Measurements from ENCODE around the gene VSNL1.

VSNL1 gene

DNA sequence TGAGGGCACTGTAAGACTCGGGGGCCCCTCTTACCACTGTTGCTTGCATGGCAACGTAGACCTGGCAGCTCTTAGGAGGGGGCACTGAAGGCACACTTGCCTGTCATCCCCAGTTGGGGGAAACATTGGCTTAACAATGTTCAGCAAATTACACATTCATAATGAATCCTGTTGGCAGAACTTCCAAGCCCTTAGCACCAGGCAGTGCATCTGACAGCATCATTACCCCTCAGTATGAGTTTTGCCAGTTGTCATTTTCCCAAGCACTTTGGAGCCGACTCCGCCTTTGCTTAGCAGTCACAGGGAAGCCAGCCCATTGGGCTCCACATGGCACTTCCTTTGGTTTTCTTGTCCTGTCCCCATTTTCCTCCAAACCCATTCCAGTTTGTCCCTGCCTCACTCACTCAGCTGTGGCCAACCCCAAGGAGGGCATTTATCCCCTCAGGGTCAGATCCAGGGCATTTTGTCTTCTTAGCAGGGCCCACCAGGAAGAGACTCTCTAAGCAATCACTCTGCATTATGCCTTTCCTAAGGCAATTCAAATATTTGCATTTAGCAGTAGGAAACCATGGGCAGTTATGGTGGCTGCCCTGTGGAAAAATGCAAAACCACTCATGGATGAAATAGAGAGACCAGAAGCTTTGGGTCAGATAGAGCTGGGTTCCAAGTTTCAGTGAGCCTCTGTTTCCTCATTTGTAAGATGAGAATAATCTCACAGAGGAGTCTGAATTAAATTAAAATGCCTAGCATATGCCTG, 73.9 kb downstream of the VSNL1 start:
- DNase-seq (ENCODE audit: low spot score) = no peak

DNA sequence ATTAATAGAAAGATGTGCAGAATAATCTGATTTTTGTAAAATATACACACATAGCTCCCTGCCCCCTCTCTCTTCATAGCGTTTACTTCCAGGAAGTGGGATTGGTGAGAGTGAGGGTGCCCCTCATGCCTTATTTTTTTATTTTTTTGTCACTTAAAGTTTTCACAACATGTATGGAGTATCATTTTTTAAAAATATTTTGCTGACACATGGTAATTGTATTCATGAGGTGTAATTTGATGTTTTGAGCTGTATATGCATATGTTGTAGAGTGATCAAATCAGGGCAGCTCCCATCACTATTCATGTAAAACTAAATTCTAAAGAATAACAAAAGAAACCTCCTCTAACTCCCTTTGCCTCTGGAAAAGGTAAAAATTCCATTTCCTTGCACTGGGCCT, 74.7 kb downstream of the VSNL1 start:
- DNase-seq (ENCODE audit: low spot score) = no peak

DNA sequence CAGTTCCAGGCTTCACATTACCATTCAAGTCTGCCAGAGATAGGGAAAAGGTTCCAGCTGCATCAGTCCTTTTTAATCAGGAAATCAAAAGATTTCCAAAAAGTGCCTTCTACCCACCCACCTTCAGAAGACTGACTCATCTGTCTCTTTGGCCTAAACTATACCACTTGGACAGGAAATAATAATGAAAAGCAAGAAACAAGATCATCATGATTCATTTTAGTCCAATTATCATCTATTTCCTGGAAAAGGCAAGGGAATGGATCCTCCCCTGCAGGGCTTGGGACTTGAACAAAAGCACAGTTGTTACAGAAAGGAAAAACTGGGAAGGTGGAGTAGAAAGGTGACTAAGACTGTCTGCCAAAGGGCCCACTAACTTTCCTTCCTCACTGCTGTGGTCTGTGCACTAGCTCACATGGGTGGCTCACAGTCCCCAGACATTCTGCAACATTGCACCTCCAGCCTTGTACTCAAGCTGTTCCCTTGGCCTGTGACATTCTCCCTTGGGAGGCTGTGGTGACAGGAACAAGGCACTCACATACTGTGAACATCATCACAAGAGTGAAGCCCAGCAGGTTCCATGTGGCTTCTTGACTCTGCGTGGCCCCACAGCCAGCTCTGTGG, 75.3 kb downstream of the VSNL1 start:
- no peak for DNase-seq (ENCODE audit: low spot score)

DNA sequence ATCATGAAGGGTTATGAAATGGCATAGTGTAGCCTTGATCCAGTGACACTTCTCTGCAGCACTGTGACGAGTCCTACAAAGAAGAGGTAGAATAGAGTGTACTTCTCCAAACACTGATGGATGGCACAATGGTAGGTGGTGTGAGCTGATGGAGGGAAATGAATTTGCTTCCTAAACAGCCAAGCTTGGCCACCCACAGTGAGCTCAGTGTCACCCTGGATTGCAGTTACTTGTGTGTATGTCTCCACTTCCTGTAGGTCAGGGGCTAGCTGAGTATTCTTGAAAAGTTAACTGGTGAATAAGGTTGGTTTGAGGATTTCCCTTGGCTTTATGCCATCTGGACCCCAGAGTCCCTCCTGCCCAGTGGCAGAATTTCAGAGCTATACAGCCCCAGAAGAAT, 75.9 kb downstream of the VSNL1 start:
- DNase-seq (ENCODE audit: low spot score) = no peak

DNA sequence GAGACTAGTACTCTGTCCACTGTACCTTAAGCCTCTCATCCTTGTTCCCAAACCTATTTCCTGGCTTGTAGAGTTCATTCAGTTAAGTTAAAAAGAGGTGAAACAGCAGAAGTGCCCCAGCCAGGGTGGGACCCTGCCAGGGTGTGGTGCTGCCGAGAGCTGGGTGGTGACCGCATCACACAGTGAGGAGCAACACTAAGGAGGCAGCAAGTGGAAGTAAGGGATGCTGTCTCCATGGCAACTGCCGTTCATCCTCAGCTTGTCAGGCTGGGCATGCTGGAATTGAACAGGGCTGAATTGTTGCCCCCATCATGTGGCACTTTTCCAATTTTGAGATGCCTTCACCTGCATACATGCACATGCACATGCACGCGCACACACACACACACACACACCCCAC, 77.0 kb downstream of the VSNL1 start:
- DNase-seq (ENCODE audit: low spot score) = no peak

DNA sequence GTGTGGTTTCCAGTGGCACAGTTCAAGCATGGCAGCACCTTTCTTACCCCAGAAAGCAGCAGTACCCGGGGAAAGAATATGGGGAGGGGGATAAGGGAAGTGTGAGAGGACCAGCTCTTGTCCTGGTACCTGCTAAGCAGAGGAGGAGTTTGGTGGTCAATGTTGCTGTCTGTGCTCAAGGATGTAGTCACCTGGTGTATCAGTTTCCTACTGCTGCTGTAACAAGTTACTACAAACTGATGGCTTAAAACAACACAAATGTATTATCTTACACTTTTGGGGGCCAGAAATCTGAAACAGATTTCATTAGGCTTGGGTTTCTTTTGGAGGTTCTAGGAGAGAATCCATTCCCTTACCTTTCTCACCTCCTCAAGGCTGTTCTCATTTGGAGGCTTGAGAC, 77.5 kb downstream of the VSNL1 start:
- no peak for DNase-seq (ENCODE audit: low spot score)

DNA sequence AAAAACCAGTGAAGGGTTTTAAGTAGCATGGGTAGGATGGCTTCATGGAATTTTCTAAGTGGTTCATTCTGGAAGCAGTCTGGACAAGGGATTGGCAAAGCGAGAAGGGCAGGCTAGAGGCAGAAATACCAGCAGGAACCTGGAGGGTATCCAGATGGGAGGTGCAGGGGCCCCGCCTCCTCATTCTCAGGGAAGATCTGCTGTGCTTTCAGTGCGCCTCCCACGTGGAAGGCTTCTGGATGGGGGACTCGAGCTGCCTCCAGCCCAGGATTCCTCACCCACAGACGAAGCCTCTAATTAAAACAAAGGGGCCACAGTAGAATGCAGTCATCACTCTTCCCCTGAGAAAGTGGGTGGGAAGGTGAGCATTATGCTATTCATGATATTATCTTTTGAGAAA, 79.8 kb downstream of the VSNL1 start:
- DNase-seq (ENCODE audit: low spot score) = no peak

DNA sequence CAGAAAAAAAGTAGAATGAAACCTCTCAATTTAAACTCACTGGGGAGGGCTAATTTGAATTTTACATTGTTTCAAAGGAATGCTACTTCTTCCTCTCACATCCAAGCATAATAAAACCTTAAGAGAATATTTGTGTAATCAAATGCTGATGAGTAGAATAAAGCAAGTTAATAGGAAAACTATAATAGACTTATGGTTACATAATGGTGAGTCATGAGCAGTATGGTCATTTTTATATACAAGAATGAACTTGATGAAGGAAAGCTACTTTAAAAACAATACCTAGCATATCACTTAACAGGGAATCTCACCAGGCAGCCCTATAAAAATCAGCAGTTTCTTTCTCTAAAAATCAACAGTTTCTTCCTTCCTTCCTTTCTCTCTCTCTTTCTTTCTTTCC, 80.3 kb downstream of the VSNL1 start:
- DNase-seq (ENCODE audit: low spot score) = no peak

DNA sequence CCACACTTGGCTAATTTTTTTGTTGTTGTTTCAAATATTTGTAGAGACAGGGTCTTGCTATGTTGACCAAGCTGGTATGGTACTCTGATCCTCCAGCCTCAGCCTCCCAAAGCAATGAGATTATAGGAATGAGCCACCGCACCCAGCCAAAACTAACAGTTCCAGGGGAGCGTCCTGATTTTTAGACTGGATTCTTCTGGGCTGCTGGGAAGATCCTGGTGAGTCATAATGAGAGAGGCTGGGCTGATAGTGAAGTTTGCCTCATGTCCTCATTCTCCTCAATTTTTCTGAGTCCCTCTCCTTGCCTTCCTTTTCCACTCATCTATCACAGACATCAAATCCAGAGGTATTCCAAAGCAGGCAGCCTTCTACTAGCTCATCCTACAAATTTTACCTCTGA, 81.3 kb downstream of the VSNL1 start:
- DNase-seq (ENCODE audit: low spot score) = no peak

DNA sequence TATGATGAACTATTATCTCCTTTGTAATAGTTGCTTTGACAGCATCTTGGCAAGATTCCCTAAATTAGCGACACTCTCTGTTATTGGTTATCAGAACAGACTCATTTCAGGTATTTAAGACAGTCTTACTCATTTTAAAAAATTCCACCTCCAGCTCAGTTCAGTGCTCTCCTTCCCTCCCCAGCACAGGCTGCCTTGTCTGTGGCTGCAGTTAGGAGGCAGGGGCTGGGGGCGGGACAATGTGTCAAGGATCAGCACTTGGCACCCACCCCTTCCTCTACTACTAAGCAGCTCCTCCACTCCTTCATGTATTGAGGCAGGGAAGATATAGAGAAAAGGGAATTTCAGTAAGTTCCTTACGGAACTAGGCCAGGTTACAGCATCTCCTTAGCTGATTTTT, 85.0 kb downstream of the VSNL1 start:
- DNase-seq (ENCODE audit: low spot score) = no peak

DNA sequence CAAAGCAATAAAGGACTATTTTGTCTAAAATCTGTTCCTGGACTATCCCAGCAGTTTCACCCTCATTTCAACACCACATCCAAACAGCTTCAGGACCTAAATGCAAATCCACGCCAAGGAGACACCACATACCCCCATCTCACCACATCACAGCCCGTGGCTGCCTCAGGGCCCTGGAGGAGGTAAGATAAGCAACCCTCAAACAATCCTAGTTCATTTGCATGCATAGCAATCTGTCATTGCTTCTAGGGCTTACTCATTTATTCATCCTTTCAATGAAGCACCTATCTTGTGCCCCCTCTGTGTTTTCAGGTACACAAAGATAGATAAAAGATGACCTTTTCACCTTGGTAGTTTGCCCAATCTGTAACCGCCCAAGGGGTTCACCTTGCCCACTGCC, 86.5 kb downstream of the VSNL1 start:
- no peak for DNase-seq (ENCODE audit: low spot score)

DNA sequence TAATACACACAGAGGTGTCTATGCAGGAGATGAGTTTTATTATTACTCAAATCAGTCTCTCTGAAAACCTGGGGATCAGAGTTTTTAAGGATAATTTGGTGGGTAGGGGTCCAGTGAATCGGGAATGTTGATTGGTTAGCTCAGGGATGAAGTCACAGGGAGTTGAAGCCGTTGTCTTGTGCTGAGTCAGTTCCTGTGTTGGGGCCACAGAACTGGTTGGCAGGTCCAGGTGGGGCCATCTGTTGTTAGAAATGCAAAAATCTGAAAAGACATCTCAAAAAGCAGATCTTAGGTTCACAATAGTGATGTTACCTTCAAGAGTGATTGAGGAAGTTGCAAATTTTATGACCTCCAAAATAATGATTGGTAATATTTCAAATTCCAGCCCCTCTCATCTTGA, 86.9 kb downstream of the VSNL1 start:
- no peak for DNase-seq (ENCODE audit: low spot score)

DNA sequence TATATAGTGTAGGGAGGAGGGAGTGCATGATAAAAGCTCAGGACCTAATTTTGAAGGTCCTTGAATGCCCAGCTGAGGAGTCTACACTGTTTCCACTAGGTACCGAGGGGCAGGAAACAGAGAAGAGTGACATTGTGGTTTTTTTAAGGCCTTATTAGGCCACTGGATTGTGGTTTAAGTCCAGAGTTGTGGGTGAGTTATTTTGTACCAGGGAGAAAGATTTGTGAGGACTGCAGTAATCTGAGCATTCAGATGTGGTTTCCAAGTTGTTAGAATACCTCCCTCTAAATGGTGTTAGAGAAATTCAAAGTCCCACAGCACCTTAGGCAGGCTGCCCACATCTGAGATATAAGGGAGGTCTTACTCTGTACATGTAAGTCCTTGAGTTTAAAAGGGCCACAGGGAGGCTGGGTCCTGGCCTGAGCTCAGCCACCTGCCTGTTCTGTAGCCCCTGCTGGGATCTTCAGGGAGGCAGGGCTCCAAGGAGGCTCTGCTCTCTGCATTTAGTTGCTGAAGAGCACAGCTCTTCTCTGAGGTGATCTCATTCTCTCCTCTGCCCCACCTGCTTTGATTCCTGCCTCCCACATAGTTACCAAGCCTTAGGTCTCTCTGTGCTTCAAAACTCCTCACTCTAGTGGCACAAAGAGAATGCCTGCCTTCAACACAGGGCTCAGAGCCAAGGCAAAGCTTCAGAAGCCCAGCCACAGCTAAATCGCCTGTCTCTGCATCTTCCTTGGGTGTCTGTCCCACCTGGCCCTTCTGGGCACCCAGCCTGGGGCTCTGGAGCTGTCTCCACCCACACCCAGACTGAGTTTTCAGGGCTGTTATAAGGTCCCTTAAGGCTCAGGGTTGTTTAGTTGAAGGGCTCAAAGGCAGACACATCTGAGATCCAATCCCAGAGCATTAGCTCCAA, 88.1 kb downstream of the VSNL1 start:
- DNase-seq (ENCODE audit: low spot score) = no peak

DNA sequence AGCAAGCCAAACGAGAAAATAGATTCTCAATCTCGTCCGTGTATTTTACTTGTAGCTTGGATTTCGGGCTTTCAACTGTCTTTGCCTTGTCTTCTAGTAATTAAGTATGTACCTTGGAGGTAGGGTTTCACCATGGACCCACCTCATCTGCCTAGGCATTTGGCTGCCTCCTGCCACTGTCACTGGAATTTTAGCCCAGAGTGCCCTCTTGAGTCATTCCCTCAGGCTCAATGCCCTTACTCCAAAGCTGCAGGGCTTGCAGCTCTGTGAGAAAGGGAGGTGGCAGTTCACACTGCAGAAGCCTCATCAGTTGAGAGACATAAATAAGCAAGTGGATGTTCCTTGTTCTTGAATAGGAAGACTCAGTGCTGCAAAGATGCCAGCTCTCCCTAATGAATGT, 89.6 kb downstream of the VSNL1 start:
- no peak for DNase-seq (ENCODE audit: low spot score)

DNA sequence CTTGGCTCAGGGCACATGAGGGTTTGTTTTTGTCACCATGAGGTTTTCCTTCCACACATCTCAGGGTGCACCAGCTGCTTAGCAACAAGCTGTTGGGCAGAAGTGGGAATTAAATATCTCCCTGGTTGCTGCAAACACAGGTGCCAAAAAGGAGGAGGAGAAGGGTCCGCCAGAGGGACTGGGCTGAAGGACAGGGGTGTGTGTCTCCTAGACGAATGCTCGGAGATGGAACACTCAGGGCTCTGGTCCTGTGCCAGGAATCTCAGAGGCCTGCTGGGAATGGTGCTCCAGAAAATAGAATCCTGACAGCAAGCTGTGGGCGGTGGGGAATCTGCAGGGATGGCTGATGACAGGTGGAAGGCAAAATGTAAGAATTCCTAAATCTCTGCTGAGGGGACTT, 94.5 kb downstream of the VSNL1 start:
- DNase-seq (ENCODE audit: low spot score) = no peak

DNA sequence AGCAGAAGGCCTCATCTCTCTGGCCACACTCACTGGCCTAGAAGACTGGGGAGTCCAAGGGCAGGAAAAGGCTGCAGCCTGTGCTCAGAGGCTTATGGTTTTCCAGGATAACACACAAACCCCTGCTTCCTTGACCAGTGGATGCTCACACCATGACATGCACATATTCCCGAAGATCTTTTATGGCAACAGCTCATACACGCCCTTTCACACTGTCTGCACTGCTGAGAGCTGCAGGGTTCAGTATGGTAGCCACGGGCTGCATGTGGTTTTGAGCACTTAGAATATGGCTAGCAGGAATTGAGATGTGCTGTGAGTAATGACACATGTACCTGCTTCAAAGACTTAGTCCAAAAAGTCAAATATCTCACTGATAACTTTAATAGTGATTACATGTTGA, 95.8 kb downstream of the VSNL1 start:
- DNase-seq (ENCODE audit: low spot score) = no peak

DNA sequence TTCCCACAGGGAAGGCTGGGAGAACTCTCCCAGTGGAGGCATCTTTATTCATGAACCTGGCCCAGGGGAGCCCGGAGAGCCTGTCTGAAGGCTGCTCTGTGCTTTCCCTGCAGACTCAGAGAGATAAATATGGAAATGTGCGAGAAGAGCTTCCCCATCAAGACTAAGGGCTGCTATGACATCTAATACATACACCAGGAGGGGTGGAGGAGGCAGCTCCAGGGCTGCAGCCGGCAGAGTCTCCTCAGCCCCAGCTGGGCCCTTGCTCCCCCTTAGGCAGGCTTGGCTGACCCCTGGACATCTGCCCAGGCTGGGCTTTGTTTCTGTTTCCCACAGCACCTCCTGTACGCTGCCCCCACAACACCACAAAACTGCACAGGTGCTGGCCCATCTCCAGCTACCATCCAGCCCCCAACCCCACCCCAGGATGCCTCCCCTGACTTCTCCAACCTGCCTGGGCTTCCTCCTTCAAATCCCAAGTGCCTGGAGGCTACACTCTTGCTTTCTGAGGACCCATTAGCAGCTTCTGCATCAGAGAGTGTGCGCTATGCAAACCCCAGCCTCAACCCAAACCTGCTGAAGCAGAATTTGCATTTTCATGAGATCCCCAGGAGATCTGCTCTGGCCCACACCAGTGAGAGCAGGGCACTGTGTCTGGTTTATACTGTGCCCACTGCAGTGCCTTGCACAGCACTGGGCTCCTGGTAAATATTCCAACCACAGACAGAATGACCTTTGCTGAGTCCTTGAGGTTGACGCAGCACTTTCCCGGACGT, 96.8 kb downstream of the VSNL1 start:
- DNase-seq (ENCODE audit: low spot score) = no peak

DNA sequence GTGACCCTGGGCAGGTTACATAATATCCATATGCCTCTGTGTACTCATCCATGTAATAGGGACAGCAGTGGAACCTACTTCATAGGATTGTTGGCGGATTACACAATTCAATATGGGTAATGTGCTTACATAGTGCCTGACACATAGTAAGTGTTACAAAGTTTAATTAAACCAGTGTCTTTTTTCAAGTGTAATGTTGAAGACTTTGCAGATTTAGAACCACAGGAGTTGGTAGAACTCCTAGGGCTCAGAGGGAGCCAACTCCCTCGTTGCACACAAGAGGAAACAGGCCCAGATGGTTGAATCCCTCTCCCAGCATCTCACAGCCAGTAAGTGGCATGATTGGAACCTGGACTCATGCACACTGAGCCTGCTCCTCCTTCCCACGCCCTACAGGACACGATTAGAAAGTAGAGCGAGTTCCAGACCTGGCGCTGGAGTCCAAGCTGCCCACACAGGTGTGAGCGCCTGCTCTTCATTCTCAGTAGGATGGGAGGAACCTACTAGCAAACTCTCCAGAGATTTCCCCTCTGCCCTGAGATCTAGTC, 97.8 kb downstream of the VSNL1 start:
- no peak for DNase-seq (ENCODE audit: low spot score)

DNA sequence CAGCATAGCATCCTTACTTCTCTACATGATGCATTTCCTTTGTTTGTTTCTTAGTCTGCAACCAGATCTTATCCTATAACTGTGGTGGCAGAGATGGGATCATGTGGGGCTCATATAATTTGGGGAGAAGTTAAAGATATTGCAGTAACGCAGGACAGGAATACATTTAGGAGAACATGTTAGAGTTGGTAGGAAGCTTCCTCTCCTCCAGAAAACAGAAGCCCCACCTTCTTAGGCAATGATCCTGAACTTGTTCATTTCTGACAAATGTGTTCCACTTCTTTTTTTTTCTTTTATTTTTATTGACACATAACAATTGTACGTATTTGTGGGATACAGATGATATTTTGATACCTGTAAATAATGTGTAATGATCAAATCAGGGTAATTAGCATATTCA, 99.9 kb downstream of the VSNL1 start:
- DNase-seq (ENCODE audit: low spot score) = no peak

DNA sequence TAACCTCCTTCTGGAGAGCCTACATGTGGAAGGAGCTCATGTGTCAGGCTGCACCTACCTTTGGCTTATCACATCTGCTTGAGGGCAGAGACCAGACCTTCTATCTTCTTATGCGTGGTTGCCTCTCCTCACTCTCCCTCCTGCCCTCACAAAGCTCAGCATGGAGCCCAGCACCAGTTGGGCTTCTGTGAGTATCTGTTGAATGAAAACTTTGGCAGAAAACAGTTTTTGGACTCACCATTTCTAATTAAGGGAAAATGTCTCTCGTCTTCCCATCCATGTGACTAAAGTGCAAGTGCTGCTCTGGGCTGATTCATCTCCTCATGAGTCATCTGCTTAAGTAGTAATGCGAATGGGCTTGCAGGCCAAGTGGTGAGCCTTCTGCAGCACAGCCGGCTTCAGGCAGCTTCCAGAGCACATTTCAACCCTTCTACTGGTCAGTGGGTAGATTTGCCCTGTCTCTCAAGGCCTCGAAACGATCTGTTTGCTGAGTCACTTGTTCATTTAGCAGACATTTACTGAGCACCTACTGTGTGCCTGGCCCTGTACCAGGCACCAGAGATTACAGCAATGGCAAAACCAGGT, 102.6 kb downstream of the VSNL1 start:
- no peak for DNase-seq (ENCODE audit: low spot score)

DNA sequence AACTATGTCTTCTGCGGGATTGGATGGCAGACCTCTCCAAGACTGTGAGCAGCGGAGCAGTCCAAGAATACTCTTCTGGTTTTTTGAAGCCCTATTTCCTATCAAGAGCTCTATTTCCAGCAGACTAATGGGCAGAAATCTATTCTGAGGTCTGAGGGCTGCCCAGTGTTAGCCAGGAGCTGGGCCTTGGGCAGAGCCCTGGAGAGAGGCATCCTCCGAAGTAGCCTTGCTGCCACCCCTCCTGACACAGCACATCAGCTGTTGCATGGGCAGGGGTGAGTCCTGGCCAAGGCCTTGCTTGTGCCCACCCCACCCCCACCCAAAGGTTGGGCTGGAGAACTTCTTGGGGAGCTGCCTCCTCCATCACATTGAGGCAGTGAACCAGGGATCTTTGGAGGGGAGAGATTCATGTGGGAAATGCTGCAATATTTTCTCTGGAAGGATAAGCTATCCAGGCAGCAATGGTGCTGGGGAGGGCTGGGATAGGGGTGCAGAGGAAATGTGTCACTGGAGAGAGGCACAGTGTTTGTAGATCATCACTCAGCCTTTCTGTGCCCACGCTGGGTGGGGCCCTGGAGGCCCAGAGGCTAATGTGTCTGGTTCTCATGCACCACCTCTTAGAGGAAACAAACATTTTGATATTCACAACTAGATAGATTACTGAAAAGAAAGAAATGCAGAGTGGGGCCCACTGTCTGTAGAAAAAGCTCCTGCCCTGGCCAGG, 104.7 kb downstream of the VSNL1 start:
- DNase-seq (ENCODE audit: low spot score) = no peak

Data from HuH-7.5 (cell line).